Nephron progenitor cell (in vitro differentiated cells): ENCODE results near the gene EVX2.
A peak's percentile ranks its signal among the peaks of the same experiment; 100 is the strongest.

ENCODE experiments used
- DNase-seq: peaks from one replicate; pipeline ENCODE4 v3.0.0; 2021
- H3K27ac Mint-ChIP-seq: 2 replicates; pipeline ENCODE4 v1.8.0; 2021; ENCODE audit warnings: mild to moderate bottlenecking, moderate library complexity, mixed read lengths
- H3K27me3 Mint-ChIP-seq: 2 replicates; pipeline ENCODE4 v1.8.0; 2021; ENCODE audit warnings: mild to moderate bottlenecking, low read depth, mixed read lengths; ENCODE audit not compliant: poor library complexity
- H3K36me3 Mint-ChIP-seq: 2 replicates; pipeline ENCODE4 v1.8.0; 2021; ENCODE audit warnings: low read depth, mixed read lengths
- H3K4me1 Mint-ChIP-seq: 2 replicates; pipeline ENCODE4 v1.8.0; 2021; ENCODE audit warnings: mixed read lengths
- H3K4me3 Mint-ChIP-seq: 2 replicates; pipeline ENCODE4 v1.8.0; 2021; ENCODE audit warnings: mild to moderate bottlenecking, moderate library complexity, mixed read lengths
- H3K9me3 Mint-ChIP-seq: 2 replicates; pipeline ENCODE4 v1.8.0; 2021; ENCODE audit warnings: mild to moderate bottlenecking, moderate library complexity, mixed read lengths
- TF ChIP-seq, protein P1 (sequence below): fragments of 200-600 bp; sonication (generic); IDR thresholded peaks from 2 replicates; pipeline ENCODE4 v1.5.0; 2021; ENCODE audit warnings: antibody characterized with exemption

EVX2 gene

DNA sequence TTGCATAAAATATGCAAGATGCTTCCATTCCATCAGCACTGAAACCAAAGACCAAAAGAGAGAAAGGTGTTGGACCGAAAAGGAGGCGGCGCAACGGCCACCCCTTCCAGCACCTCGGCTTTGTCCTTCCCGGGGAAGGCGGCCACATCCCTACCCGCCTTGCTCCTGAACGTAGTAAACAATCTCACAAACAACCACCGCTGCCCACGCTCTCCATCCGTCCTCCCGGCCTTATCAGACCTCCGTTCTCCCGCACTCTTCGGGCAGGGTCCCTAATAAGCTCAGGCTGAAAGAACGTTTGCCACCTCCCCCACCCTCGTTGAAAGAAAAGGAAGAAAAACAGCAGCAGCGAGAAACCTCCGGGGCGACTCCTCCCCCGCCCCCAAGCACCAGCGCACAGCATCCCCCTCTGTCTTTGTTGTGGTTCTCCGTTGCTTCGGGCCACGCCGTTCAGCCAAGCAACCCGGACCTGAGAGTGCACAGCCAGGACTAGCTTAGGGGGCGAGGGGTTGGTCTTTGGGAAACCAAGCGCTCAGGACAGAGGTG, 4.4 kb downstream of the EVX2 start:
- Mint-ChIP-seq H3K27me3 (peaks cover 99% of the 10 kb centered on the region), H3K4me3 (peak overlapping the region; percentile 66)

DNA sequence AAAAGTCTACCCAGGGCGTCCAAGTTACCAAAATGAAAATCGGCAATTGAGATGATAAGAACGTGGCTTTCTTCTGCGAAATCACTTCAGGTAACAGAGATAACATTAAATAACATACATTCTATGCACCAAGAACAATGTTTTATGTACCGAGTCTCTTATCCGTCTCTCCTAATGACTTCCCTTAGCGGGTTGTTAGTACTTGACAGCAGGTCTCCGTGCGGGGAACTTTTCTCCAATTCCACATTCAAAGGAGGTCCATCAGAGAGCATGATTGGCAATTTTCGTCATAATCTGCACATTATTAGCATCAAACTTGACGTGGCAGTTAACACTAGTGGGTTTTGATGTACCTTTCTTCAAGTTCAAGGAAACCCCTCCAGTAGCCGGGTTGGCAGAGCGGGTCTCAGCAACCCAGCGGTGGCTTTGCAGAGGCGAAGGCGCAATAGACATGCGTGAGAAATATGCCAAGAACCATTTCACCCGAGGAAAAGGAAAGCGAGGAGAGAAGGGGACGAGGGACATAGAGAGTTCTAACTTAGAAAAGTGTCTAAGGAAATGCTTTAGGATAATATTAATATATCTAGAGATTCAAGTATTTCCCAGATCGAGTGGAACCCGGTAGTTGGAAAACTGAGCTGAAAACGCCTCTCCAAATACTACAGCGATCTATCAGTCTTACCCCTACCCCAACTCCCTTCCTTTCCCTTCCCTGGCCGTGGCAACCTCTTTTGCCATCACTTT, 5.0 kb downstream of the EVX2 start:
- peaks cover 10% of the 10 kb centered on the region for H3K9me3 Mint-ChIP-seq
- H3K27ac Mint-ChIP-seq = no peak overlapping the region
- peaks cover 99% of the 10 kb centered on the region for H3K27me3 Mint-ChIP-seq
- H3K4me1 Mint-ChIP-seq = peaks cover 24% of the 10 kb centered on the region
- TF ChIP-seq, protein P1, sequence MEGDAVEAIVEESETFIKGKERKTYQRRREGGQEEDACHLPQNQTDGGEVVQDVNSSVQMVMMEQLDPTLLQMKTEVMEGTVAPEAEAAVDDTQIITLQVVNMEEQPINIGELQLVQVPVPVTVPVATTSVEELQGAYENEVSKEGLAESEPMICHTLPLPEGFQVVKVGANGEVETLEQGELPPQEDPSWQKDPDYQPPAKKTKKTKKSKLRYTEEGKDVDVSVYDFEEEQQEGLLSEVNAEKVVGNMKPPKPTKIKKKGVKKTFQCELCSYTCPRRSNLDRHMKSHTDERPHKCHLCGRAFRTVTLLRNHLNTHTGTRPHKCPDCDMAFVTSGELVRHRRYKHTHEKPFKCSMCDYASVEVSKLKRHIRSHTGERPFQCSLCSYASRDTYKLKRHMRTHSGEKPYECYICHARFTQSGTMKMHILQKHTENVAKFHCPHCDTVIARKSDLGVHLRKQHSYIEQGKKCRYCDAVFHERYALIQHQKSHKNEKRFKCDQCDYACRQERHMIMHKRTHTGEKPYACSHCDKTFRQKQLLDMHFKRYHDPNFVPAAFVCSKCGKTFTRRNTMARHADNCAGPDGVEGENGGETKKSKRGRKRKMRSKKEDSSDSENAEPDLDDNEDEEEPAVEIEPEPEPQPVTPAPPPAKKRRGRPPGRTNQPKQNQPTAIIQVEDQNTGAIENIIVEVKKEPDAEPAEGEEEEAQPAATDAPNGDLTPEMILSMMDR = no peak
- H3K36me3 Mint-ChIP-seq = no peaks in the 10 kb centered on the region
- no peak for DNase-seq
- H3K4me3 Mint-ChIP-seq = peak overlapping the region; percentile 66

More for the DNA sequence above, 4.4 kb downstream of the EVX2 start:
- DNase-seq = peak; percentile 44
- Mint-ChIP-seq H3K9me3 (peaks cover 10% of the 10 kb centered on the region), H3K27ac (no peak overlapping the region), H3K4me1 (peaks cover 29% of the 10 kb centered on the region), H3K36me3 (no peaks in the 10 kb centered on the region)
- TF ChIP-seq, protein P1 = no peak

DNA sequence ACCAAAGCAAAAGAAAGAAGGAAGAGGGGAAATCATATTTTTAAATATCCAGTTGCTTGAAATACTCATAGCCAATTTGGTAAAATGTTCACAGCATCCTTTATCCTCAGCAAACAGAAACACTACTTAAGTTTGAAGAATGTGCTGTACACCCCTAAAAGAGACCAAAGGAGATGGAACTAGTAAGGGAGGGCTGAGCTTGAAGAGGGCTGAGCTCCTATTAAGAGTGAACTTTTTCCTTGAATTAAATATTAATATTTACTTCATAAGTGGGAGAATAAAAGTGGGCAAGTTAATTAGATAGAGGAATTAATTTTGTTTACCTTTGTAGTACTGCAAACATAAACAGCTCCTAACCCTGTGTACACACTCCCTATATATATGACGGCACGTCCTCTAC, 7.0 kb downstream of the EVX2 start:
- Mint-ChIP-seq H3K4me1 (peaks cover 14% of the 10 kb centered on the region), H3K9me3 (peaks cover 18% of the 10 kb centered on the region), H3K36me3 (no peaks in the 10 kb centered on the region), H3K4me3 (no peak overlapping the region), H3K27me3 (peaks cover 99% of the 10 kb centered on the region), H3K27ac (no peak overlapping the region)
- no peak for DNase-seq
- TF ChIP-seq, protein P1 = no peak

DNA sequence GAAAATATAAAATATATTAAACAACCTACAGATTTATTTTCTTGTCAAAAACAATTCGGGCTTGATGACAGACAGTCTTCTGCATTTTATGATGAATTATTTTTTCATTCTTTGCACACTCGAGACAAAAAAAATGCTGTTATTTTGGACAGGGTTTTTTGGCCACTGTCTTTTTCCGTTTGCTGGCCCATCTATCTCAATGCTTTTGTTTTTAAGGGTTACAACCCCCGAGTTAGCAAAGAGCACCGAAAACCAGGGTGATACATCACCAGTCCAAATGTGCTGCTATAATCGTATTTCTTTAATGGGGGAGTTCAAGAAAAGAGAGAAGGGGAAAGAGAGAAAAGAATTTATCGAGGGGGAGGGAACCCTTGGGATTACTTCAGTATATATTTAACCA, 7.7 kb downstream of the EVX2 start:
- Mint-ChIP-seq H3K9me3 (peaks cover 15% of the 10 kb centered on the region), H3K27ac (no peak overlapping the region), H3K27me3 (peaks cover 99% of the 10 kb centered on the region), H3K4me3 (no peak overlapping the region), H3K4me1 (peaks cover 13% of the 10 kb centered on the region), H3K36me3 (no peaks in the 10 kb centered on the region)
- no peak for DNase-seq
- TF ChIP-seq, protein P1 = no peak

DNA sequence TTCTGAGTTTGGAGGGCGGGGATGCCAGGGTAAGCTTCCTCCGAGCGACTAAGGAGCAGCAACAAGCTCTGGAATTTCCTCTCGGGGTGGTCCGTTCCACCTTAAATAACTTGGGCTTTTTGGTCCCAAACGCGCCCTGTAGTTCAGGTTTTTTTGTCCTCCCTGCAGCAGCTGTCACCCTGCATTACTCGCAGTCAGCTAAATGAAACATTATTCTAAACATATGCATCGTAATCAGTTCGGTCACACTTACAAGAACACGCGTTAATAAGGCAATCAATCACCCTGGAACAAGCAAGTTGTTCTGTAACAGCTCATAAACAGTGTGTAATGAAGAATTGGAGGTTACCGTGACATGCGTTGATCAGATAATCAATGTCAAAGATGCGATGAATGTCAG, 8.3 kb downstream of the EVX2 start:
- no peak for DNase-seq
- no peaks in the 10 kb centered on the region for H3K36me3 Mint-ChIP-seq
- no peak overlapping the region for H3K27ac Mint-ChIP-seq
- H3K27me3 Mint-ChIP-seq = peaks cover 99% of the 10 kb centered on the region
- H3K4me1 Mint-ChIP-seq = peaks cover 11% of the 10 kb centered on the region
- H3K4me3 Mint-ChIP-seq = no peak overlapping the region
- peaks cover 14% of the 10 kb centered on the region for H3K9me3 Mint-ChIP-seq
- TF ChIP-seq, protein P1 = no peak
